HL-60/S4 treated with phorbol 12-myristate 13-acetate at 8.2 ng/mL for 4 days and 3 days (cell line): ENCODE measurements around the gene PSMA2.

Experiments used
- in situ Hi-C: fragments of 300-500 bp; cut with MboI; formaldehyde crosslinking; loops from 2 replicates; pipeline ENCODE4 v1.15.0; 2022; ENCODE audit warnings: low sequenced_read_pairs

The PSMA2 gene

DNA sequence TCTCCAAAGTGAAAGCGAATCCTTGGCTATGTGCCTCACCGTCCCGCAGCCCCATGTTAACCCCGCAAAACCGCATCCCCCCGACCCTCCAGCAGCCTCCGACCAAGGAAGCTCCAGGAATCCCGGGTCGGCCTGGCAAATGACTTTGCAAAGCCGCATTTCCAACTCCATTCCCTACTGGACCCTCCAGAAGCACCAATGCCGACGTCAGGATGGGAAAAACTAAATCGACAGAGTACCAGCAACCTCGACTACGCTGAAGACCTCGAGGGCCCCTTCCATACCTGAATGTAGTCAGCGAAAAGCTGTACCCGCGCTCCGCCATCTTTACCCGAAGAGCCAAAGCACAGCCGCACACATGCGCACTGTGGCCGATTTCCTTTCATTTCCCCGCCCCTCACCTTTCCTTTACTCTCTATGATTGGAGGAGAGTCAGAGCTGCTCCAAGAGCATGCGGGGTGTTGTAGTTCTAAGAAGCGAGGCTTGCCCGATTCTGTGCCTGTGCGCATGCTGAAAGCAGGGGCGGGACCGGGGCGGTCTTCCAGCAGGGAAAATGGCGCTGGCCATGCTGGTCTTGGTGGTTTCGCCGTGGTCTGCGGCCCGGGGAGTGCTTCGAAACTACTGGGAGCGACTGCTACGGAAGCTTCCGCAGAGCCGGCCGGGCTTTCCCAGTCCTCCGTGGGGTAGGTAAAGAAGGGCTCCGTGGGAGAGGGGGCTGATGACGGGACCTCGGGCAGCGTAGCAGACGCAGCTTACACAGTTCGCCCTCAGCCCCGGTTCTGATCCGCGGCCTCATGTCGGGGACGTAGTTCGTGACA is at the start of gene PSMA2, which contains the start of gene MRPL32:
PSMA2 (minus strand) TSS at position 341 of the 818 bp plus-strand sequence; CDS start at position 325, 16 bp downstream.
MRPL32 (plus strand) TSS at position 543 of the 818 bp plus-strand sequence; CDS start at position 554, 11 bp downstream.
- in situ Hi-C loops: no loop called here

DNA sequence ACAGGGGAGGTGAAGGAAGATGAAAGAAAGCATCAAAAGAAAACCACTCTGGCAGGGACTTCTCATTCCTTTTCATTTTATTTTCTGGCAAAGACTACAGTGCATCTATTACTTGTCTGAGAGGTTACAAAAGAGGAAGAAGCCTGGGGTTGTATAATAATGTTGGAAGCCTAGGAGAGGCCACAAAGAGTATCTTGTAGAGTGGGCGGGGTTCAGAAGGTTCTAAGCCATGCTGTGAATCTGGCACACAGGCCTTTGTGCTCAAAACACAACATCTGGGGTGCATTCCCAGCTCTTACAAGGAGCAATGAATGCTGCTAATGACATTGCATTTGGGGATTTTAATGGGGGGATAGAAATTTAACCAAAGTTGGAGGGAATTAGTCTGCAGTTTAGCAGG is 49.6 kb upstream of the PSMA2 start:
- in situ Hi-C loops: no loop called here

- in situ Hi-C loops: no loop called here
Measured at GRCh38 chr7:42980514-42980913, 48.5 kb upstream of the PSMA2 start.

DNA sequence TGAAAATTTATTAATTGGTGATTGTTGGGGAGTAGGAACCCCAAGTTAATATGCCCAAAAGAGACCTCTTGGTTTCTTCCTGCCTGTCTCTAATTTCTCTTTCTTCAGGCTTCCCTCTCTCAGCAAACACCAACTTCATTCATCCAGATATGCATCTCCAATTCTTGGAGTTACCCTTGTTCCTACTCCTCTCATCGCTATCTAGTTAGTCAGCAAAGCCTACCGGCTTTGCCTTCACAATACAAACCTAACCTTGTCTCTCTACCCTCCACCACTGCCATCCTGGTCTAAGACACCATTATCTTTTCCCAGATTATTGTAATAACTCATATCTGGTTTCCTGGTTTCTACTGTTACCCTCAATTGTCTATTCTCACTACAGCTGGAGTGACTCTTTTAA is 48.1 kb upstream of the PSMA2 start:
- in situ Hi-C loops: no loop called here

DNA sequence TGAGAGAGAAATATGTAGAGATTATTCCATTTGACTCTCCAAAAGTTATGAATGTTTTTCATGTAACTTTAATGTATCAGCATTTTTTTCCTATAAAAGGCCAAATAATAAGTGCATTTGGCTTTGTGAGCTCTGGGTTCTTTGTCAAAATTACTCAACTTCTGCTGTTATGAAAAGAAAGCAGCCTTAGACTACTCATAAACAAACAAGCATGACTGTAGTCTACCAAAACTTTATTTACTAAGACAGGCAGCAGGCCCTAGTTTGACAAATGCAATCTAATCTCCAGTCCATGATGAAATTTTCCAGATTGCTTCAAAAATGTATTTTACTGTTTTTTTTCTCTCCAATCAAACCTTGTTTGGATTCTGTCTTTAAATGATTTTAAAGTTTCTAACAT is 46.5 kb upstream of the PSMA2 start:
- in situ Hi-C loops: no loop called here

DNA sequence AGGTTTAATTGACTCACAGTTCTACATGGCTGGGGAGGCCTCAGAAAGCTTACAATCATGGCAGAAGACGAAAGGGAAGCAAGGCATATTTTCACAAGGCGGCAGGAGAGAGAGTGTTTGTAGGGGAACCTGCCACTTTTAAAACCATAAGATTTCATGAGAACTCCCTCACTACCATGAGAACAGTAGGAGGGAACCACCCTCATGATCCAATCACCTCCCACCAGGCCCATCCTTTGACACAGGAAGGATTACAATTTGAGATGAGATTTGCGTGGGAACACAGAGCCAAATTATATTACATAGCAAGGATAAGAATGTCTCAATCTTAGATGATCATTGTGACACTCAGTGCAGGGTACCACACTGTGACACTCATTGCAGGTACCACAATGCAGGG is 44.4 kb upstream of the PSMA2 start:
- in situ Hi-C loops: no loop called here

DNA sequence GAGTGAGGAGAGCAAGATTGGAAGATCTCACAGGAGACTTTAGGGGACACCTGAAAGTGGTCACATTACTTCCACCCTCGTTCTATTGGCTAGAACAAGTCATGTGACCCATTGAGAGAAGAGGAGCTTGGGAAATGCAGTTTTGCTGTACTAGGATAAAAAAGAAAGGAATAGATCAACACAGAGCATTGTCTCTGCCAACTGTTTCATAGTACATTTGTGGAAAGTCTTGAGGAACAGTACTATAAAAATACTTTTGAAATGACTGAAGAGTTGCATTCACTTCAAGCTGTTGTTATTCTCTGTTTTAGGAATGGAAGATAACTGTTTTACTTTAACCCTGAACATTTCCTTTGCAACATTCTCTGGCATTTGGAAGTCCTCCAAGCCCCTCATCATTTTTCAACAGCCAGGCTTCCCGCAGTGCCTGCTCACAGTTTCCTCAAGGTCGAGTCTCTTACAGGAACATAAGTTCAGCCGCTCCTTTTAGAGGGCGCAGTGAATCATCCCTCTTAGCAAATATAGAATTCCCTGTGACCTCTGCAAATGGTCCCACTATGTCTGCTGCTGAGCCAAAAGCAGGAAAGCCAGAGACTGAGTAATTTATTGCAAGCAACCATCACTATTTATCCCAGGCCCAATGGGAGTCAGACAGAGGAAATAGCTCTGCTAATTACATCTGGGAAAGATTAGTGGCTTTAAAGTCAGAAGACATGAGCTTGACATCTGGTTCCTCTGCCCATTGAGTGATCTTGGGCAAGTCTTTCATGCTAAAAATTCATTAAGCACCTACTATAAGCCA is 40.9 kb upstream of the PSMA2 start:
- in situ Hi-C loops: no loop called here

DNA sequence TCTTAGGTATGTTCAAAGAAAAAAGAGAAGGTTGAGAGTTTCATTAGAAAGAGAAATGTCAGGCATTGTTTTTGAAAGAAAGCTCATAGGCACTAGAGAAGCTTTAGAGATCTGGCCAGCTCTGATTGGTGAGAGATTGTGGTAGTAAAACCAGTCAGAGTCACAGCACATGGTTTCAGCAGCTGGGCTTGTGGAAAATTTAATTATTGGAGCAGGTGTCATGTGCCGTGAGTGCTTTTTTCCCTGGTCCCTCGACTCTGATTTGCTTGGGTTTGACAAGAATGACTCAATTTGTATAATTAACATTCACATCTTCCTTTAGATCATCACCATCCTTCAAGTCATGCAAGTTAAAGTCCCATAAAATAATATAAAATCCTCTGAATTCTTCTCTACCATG is 35.4 kb upstream of the PSMA2 start:
- in situ Hi-C loops: no loop called here

DNA sequence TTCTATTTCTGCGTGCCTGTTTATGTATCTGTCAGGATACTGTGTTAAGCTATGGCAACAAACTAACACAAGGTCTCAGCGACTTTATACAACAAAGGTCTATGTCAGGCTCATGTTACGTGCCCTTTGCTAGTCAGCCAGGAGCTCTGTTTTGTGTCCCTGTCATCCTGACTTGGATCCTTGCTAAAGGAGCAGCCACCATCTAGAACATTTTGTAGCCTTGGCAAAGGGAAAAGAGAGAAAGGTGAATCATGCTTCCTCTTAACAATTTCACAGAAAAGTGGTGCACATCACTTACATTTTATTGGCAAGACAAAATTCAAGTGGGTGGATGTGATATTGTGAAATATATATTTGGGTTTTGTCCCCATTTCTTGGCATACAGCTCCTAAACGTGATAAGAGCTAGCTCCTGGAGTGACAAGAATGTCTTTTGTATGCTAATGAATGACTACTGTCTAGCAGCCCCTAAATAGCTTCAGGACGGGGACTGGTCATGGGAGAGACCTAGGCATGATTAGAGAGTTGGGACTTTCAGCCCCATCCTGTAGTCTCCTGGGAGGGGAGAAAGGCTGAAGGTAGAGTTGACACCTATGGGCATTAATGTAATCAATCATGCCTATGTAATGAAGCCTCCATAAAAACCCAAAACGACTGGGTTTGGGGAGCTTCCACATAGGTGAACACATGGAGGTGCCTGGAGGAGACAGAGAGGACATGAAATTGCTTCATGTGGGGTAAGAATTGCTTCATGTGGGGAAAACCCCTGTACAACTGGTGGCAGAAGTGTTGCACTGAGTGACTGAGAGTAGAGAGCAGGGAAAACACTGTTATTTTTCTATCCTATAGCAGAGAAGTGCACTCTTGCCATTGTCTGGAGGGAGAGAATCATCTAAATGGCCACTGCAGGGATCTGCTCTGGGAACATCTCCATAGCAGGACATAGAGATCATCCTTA is 33.2 kb upstream of the PSMA2 start:
- in situ Hi-C loops: no loop called here

DNA sequence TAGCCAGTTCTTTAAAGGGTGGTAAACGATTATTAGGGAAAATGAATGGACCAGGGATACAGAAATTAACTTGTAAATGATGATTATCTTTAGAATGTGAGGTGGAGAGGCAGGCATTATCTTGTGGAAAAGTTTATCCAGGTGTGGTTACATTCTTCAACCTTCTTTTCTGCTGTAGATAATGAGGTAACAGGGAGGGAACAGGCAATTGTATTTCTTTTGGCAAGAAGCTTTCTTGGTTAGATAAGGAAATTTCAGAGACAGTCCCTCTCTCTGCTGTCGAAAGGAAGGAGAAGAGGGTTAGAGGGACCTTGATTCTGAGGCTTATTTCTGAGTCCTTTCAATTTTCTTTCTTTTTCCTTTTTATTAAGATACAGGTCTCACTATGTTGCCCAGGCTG is 32.3 kb upstream of the PSMA2 start:
- in situ Hi-C loops: no loop called here

DNA sequence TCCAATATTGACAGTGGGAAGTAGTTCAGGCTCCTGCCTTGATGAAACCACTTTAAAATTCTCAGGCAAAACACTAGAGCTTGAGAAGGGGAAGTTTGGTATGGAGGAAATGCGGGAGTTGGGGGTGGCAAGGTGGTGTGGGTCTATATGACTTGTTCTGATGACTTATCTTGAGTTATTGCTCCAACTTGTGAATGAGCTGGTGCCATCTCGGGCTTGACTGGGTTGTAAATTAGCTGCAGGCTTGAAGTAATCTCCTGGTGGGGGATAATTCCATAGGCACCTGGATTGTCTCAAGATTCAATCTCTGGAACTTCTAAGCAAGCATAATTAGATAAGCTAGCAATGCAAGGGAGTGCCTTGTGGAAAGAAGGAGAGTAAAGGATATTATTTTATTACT is 29.2 kb upstream of the PSMA2 start:
- in situ Hi-C loops: no loop called here

- in situ Hi-C loops: no loop called here
Measured at GRCh38 chr7:42960762-42961161, 28.8 kb upstream of the PSMA2 start.

DNA sequence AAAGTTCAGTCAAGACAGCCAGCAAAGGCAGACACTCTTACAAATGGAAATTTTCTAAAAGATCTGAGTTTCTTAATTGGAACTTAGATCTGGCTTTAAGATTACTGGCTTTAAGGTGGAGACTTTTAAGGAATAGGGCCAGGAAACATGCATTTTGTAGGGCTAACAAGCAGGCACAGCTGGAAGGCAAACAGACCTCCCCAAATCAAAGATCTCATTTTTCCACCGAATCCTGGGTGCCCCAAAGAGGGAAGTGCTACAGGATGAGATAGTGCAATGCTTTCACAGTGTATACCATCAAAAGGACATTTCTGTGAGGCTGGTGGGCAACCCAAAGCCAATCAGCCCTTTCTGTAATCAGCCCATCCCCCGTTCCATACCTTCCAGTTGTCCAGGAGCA is 27.6 kb upstream of the PSMA2 start:
- in situ Hi-C loops: no loop called here

DNA sequence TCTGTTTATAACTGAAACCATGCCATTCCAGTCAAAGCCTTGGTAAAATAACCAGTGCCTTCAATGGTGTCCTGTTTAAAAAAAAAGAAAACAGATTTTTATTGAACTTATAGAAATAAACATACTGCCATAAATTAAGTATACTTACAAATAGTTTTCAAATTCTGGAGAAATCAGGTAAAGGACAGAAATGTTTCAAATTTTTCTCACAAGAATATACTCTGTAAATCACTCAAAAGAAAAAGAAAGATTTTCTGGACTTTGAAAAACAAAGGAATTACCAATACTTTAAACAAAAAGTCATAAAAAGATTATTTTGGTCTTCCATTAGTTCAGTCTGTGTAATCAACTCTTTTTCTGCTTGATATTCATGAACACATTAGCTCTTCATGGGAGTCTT is 24.1 kb upstream of the PSMA2 start:
- in situ Hi-C loops: no loop called here

DNA sequence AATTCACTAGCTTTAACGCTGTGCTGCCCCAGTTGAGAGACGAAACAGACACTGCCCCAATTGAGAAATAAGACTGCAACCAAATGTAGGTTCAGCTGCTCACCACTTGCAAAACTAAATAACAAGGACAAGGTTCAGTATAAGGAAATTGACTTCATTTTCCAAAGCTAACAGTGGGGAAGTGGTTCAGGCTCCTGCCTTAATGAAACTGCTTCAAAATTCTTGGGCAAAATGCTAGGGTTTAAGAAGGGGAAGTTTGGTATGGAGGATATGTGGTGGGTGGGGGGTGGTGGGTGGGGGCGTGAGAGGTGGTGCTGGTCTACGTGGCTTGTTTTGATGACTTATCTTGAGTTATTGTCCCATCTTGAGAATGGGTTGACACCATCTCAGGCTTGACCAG is 22.0 kb upstream of the PSMA2 start:
- in situ Hi-C loops: no loop called here

GRCh38 chr7:42952328-42952727 is 20.4 kb upstream of the PSMA2 start:
- in situ Hi-C loops: no loop called here

GRCh38 chr7:42950417-42950816 is 18.4 kb upstream of the PSMA2 start:
- in situ Hi-C loops: no loop called here

DNA sequence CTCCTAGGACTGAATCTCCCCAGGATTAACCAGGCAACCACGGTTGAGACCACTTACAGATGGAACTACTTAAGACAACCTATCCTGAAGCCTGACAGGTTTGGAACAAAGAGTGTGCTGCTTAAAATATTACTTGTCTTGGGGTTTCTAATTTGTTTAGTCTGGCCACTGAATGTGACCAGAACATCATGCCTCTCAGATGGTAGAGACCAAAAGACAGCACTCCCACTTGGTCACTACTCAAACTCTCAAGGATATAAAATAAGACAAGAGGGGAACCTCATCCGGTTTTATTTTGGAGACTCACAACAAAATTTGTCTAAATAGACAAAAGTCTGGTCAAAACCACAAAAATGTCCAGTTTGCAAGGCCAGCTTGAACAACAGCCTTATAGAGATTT is 15.5 kb upstream of the PSMA2 start:
- in situ Hi-C loops: no loop called here

DNA sequence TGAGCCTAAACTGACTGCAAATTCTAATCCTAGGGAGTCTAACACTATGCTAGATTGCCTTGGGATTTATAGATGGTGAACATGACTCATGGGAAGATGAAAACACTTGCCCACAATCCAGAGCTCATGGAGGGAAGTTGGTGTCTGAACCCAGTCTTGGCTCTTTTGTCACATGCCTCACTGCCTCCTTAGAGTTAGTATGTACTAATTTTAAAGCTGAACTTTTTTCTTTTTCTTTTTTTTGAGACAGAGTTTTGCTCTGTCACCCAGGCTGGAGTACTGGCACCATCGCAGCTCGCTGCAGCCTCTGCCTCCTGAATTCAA is 14.6 kb upstream of the PSMA2 start:
- in situ Hi-C loops: no loop called here

DNA sequence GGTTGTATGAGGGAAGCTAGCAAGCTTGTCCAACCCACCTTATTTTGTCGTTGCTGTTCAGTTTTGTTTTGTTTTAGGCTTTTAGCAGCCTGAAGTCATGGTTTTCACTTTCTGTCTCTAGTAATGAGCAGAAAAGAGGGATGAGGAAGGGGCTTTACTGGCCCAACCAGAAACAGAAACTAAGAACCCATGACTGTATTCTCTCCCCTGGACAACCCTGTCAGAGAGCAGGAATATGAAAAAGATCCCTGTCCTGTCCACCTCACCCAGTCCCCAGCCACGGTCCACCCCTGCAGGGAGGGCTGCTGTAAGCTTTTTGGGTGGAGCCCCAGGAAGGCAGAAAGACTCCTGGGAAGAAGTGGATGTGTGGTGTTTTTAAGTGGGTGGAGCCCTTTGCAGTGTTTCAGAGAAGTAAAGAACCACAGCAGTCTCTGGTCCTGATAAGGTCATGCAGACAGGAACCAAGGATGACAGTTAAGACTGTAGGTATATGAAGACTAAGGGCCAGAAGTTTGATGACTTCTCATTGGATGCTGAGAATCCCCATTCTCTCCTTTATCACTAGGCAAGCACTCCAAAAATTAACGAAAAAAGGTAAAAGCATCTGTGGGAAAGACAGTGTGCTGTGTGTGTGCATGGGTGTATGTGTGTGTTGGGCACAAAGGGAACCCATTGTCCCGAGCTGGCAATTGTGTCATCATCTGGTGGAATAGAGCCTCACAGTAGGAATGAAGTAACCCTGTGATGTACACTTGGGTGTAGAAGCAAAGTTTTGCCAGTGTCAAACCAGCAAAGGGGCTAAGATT is 14.1 kb upstream of the PSMA2 start:
- in situ Hi-C loops: no loop called here
